IPS DF 6.9 (cell line): ENCODE data around the gene MRPL27.

Experiments
- DNase-seq: peaks from one replicate; pipeline ENCODE4 v3.0.0-alpha.2; 2013; ENCODE audit warnings: low read depth, low spot score
- H3K27ac ChIP-seq: one replicate; pipeline ENCODE4 v1.5.1; 2013; ENCODE audit warnings: low read length, control low read depth
- H3K27me3 ChIP-seq: 2 replicates; pipeline ENCODE4 v1.6.1; 2013; ENCODE audit warnings: mild to moderate bottlenecking, low read length; ENCODE audit not compliant: control insufficient read depth, insufficient read depth
- H3K36me3 ChIP-seq: 2 replicates; pipeline ENCODE4 v1.6.1; 2013; ENCODE audit warnings: low read length; ENCODE audit not compliant: control insufficient read depth, insufficient read depth
- H3K4me1 ChIP-seq: 2 replicates; pipeline ENCODE4 v1.6.1; 2013; ENCODE audit warnings: low read length; ENCODE audit not compliant: control insufficient read depth, insufficient read depth
- H3K4me3 ChIP-seq: 2 replicates; pipeline ENCODE4 v1.5.1; 2013; ENCODE audit warnings: mild to moderate bottlenecking, low read length
- H3K9me3 ChIP-seq: 2 replicates; pipeline ENCODE4 v1.6.1; 2013; ENCODE audit warnings: low read length, inconsistent platforms; ENCODE audit not compliant: control insufficient read depth, insufficient read depth
- WGBS: extraction: QIAGEN DNeasy Blood & Tissue Kit; methylation state at CpG from one replicate; pipeline ENCODE4 v1.1.7; 2013; ENCODE audit warnings: mixed read lengths, missing lambda C conversion rate; ENCODE audit not compliant: insufficient read length, insufficient coverage; 5-methylcytosine and 5-hydroxymethylcytosine counted together

MRPL27 gene

DNA sequence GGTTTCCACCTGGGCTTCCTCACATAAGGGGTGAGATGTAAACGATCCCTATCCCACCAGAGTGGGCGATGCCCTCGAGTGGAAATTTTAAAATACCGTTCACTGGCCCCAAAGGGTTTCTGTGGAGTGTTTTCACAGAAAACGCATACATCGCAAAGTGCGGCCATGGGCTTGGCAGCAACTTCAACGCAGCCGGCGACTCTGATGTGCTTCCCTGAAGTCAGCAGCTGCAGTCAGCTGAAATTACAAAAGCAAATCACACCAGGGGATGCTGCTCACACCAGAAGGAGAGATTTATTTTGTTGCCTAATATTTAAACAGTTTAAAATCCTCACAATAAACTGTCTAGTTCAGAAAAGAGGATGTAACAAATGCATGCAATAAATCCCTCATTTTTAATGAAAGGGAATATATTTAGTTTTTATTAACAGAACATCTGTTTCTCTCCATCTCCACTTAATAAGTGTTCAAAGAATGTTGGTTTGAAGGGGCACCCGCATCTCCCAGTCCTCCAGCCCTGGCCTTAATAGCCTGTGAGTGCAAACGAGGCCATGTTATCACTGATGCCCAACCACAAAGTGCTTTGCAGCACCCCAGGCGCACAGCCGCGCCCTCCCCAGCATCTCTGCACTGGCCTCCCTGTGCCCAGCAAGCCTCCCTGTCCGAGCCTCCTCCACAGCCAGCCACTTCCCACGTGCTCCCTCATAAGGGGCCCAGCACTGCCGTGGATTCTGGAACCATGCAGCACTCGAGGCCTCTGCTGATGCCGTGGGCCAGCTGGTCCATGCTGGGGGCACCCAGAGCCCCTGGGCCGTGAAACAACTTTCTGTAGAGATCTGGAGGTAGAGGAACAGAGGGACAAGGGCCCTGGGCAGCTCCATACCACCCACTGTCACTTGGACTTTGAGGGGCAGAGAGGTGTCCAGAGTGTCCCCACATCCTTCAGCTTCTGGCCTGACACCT is 44.3 kb downstream of the MRPL27 start:
- no CpG with 5 or more reads among the region's 21 CpGs for WGBS
- no peak for DNase-seq

DNA sequence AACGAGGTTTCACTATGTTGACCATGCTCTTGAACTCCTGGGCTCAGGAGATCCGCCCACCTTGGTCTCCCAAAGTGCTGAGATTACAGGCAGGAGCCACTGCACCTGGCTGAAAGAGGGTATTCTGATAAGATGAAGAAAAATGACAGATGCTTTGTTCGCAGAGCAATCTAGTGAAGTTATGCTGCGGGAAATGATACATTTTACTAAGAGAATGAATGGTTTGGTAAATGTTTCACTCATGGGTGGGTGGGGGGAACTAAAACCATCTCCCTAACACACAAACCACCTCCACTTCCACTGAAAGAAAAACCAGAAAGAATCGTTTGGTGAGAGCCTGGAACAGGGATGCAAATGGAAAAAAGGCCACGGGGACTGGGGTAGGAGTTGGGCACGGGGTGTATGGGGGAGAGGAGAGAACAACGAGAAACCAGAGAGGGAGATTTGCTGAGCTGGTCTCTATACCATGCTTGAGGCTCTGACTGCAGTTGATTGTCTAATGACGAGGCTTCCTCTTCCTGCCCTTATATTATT is 46.1 kb downstream of the MRPL27 start:
- Histone ChIP-seq H3K36me3 (no peaks in the 10 kb centered on the region), H3K27me3 (no peaks in the 10 kb centered on the region), H3K4me1 (no peaks in the 10 kb centered on the region), H3K4me3 (no peak overlapping the region), H3K9me3 (no peaks in the 10 kb centered on the region), H3K27ac (no peak overlapping the region)
- DNase-seq: no peak
- no CpG with 5 or more reads among the region's 9 CpGs for WGBS

More for the DNA sequence above, 44.3 kb downstream of the MRPL27 start:
- Histone ChIP-seq H3K27me3 (no peaks in the 10 kb centered on the region), H3K9me3 (no peaks in the 10 kb centered on the region), H3K27ac (no peak overlapping the region), H3K4me3 (no peak overlapping the region), H3K36me3 (no peaks in the 10 kb centered on the region), H3K4me1 (no peaks in the 10 kb centered on the region)

DNA sequence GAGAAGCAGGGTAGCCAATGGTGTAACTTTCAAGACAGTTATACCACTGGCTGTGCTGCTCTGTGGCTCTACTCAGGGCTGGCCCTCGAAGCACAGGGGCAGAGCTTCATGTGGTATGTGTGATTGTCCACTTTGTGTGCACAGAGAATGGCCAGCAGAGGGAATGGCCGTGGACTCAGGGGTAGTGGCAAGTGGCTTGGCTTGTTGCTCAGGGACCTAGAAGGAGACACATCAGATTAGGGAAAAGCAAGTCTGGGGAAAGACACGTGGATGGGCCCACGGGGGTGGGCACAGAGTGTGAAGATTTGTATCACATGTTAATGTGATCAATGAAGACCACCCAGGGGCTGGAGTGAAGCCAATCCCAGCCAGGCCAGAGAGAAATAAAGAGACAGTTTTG is 47.1 kb downstream of the MRPL27 start:
- Histone ChIP-seq H3K36me3 (no peaks in the 10 kb centered on the region), H3K4me3 (no peak overlapping the region), H3K27ac (no peak overlapping the region), H3K4me1 (no peaks in the 10 kb centered on the region), H3K9me3 (no peaks in the 10 kb centered on the region), H3K27me3 (no peaks in the 10 kb centered on the region)
- no peak for DNase-seq
- no CpG with 5 or more reads among the region's 4 CpGs for WGBS

DNA sequence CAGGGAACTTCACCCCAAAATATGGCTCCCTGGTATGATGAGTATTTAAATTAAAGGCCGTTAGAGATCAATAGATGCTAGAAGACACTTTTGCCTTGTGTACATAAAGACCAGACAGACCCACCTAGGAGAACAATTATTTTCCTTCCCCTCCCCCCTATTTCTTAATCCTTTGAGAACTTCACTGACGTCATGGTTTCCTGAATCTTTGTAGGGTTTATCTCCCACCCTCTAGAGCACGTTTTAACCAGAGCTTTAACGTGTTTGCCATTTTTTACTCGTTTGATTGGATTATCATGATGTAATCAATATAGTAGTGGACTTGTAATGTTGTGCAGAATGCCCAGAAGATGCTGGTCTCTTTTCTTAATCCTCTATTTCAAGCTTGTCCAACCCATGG is 49.9 kb downstream of the MRPL27 start:
- Histone ChIP-seq H3K27ac (no peak overlapping the region), H3K9me3 (no peaks in the 10 kb centered on the region), H3K4me3 (no peak overlapping the region), H3K4me1 (peaks cover 6% of the 10 kb centered on the region), H3K36me3 (no peaks in the 10 kb centered on the region), H3K27me3 (no peaks in the 10 kb centered on the region)
- no CpG with 5 or more reads among the region's 5 CpGs for WGBS
- no peak for DNase-seq

DNA sequence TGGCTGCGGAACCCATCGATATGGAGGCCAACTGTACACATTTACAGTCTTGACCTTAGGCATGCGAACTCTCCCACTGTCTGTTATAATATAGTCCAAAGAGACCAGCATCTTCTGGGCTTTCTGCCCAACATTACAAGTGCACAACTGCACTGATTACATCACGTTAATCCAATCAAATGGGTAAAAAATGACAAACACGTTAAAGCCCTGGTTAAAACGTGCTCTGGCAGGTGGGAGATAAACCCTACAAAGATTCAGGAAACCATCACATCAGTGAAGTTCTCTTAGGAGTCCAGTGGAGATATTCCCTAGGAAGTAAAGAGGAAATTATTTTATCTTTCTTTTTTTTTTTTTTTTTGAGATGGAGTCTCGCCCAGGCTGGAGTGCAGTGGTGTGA is 50.7 kb downstream of the MRPL27 start:
- no CpG with 5 or more reads among the region's 7 CpGs for WGBS
- H3K4me3 ChIP-seq: no peak overlapping the region
- H3K9me3 ChIP-seq: no peaks in the 10 kb centered on the region
- H3K36me3 ChIP-seq: no peaks in the 10 kb centered on the region
- peaks cover 6% of the 10 kb centered on the region for H3K4me1 ChIP-seq
- H3K27ac ChIP-seq: no peak overlapping the region
- DNase-seq: no peak
- H3K27me3 ChIP-seq: no peaks in the 10 kb centered on the region

DNA sequence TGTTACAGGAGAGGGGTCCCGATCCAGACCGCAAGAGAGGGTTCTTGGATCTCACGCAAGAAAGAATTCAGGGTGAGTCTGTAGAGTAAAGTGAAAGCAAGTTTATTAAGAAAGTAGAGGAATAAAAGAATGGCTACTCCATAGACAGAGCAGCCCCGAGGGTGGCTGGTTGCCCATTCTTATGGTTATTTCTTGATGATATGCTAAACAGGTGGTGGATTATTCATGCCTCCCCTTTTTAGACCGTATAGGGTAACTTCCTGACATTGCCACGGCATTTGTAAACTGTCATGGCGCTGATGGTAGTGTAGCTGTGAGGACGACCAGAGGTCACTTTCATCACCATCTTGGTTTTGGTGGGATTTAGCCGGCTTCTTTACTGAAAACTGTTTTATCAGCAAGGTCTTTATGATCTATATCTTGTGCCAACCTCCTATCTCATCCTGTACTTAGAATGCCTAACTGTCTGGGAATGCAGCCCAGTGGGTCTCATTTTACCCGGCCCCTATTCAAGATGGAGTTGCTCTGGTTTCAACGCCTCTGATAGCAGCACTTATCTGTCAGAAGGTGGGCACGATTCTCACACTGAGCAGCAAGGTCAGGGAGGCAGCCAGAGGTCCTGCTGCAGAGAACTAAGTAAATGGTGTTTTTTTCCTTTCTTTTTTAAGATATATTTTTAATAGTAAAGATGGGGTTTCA is 53.5 kb downstream of the MRPL27 start:
- Histone ChIP-seq H3K36me3 (no peaks in the 10 kb centered on the region), H3K27me3 (no peaks in the 10 kb centered on the region), H3K4me1 (peaks cover 6% of the 10 kb centered on the region), H3K9me3 (no peaks in the 10 kb centered on the region), H3K4me3 (no peak overlapping the region), H3K27ac (no peak overlapping the region)
- DNase-seq: no peak
- no CpG with 5 or more reads among the region's 12 CpGs for WGBS

DNA sequence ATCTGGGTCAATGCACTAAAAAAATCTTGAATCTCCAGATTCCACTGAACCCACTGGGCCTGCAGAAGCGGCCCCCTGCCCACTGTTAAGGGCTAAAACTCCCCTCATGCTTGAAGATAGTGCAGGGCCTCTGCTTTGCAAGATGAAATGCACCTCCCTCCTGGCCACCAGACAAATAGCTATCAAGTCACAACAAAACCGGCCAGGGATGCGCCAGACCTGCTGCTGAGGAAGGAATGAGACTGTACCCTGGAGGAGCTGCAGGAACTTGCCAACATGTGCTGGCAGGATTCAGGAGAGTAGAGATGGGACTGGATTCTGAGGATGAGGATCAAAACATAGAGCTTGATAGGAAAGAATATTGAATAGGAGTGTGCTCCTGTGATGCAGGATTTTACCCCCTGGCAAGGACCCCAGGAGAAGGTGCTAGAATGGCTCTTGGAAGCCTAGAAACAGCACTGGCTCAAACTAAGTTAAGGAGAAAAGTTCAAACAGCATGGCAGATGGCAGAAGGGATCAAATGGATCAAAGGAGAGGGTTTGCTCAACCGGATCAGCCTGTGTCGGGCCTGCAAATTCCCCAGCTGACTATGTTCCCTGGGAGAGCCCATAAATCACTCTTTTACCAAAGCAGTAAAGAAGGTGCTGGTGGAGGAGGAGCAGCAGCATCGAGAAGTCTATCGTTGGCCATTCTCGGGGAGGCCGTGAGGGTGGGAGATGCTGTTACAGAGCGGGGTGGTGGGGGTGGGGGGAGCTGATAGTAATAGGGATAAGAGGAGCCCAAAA is 54.3 kb downstream of the MRPL27 start:
- Histone ChIP-seq H3K27ac (no peak overlapping the region), H3K27me3 (no peaks in the 10 kb centered on the region), H3K36me3 (no peaks in the 10 kb centered on the region), H3K4me1 (peaks cover 6% of the 10 kb centered on the region), H3K9me3 (no peaks in the 10 kb centered on the region), H3K4me3 (no peak overlapping the region)
- DNase-seq: no peak
- WGBS: no CpG with 5 or more reads among the region's 10 CpGs
